ENCODE measurements around the gene ZNF697.

DNA sequence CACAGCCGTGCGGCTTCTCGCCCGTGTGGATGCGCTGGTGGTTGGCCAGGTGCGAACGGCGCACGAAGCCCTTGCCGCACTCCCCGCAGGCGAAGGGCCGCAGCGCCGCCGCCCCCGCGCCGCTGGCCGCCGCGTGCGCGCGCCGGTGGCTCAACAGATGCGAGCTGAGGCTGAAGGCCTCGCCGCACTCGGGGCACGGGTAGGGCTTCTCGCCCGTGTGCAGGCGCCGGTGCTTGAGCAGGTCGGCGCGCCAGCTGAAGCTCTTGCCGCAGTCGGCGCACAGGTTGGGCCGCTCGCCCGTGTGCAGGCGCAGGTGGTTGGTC, 24.9 kb downstream of the ZNF697 start:
- TF ChIP-seq, protein P1, sequence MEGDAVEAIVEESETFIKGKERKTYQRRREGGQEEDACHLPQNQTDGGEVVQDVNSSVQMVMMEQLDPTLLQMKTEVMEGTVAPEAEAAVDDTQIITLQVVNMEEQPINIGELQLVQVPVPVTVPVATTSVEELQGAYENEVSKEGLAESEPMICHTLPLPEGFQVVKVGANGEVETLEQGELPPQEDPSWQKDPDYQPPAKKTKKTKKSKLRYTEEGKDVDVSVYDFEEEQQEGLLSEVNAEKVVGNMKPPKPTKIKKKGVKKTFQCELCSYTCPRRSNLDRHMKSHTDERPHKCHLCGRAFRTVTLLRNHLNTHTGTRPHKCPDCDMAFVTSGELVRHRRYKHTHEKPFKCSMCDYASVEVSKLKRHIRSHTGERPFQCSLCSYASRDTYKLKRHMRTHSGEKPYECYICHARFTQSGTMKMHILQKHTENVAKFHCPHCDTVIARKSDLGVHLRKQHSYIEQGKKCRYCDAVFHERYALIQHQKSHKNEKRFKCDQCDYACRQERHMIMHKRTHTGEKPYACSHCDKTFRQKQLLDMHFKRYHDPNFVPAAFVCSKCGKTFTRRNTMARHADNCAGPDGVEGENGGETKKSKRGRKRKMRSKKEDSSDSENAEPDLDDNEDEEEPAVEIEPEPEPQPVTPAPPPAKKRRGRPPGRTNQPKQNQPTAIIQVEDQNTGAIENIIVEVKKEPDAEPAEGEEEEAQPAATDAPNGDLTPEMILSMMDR (IDR thresholded peaks at IDR 0.05) = no peak
- no peak for TF ChIP-seq POLR2A (IDR thresholded peaks at IDR 0.05)
